ENCODE data around the gene INTS3. TPM values are rescaled to one million over a fixed set of nuclear protein-coding genes. Genes with fewer than 3 reads are reported as not detected.
A peak's percentile ranks its signal among the peaks of the same experiment; 100 is the strongest.

INTS3 gene
- total RNA-seq, 4 donors from 2014 or later = 35.9 to 70.1 (median 61.3) TPM

GRCh38 chr1:153750026-153750995 lies 22.5 kb downstream of the INTS3 start:
- DNase-seq = peak in 1 of 2 donors; percentile 73
- H3K27me3 ChIP-seq = no peaks in the 10 kb centered on the region
- peak overlapping the region; percentile 84 to 89 for H3K27ac ChIP-seq
- peaks cover 6 to 17% of the 10 kb centered on the region in 2 donors for H3K4me1 ChIP-seq
- intact Hi-C loops (cut with DNase I; ENCODE audit: low total_unique reads) = loop anchor here (5.0 kb wide), 1 partner anchor 68 kb away; no protein-coding TSS in a partner anchor
- TF ChIP-seq CTCF (IDR thresholded peaks at IDR 0.05) = no peak
- TF ChIP-seq POLR2A (IDR thresholded peaks at IDR 0.05) = no peak
- H3K9me3 ChIP-seq = no peaks in the 10 kb centered on the region
- no peaks in the 10 kb centered on the region for H3K36me3 ChIP-seq
- H3K4me3 ChIP-seq = no peak overlapping the region

GRCh38 chr1:153752072-153752471 lies 24.2 kb downstream of the INTS3 start:
- Histone ChIP-seq H3K9me3 (no peaks in the 10 kb centered on the region), H3K4me3 (no peak overlapping the region), H3K27ac (peak overlapping the region; percentile 84 to 89), H3K36me3 (no peaks in the 10 kb centered on the region), H3K4me1 (peaks cover 6 to 17% of the 10 kb centered on the region in 2 donors), H3K27me3 (no peaks in the 10 kb centered on the region)
- no peak for TF ChIP-seq CTCF (IDR thresholded peaks at IDR 0.05)
- TF ChIP-seq POLR2A (IDR thresholded peaks at IDR 0.05) = no peak
- DNase-seq = no peak
- intact Hi-C loops (cut with DNase I; ENCODE audit: low total_unique reads) = loop anchor here (5.0 kb wide), 1 partner anchor 70 kb away; no protein-coding TSS in a partner anchor

- H3K9me3 ChIP-seq = no peaks in the 10 kb centered on the region
- intact Hi-C loops (cut with DNase I; ENCODE audit: low total_unique reads) = loop anchor here (5.0 kb wide), 1 partner anchor 70 kb away; no protein-coding TSS in a partner anchor
- no peak overlapping the region for H3K4me3 ChIP-seq
- H3K4me1 ChIP-seq = peaks cover 6 to 17% of the 10 kb centered on the region in 2 donors
- H3K27me3 ChIP-seq = no peaks in the 10 kb centered on the region
- TF ChIP-seq CTCF (IDR thresholded peaks at IDR 0.05) (no peak), POLR2A (IDR thresholded peaks at IDR 0.05) (no peak)
- peak overlapping the region; percentile 84 to 89 for H3K27ac ChIP-seq
- DNase-seq = peak; percentile 91 to 93
- no peaks in the 10 kb centered on the region for H3K36me3 ChIP-seq
These were observed 24.8 kb downstream of the INTS3 start for GRCh38 chr1:153752571-153753195.

- Histone ChIP-seq H3K4me3 (no peak overlapping the region), H3K9me3 (no peaks in the 10 kb centered on the region), H3K36me3 (no peaks in the 10 kb centered on the region), H3K27ac (peak overlapping the region in 1 of 2 donors; percentile 84), H3K4me1 (peaks cover 6 to 13% of the 10 kb centered on the region in 2 donors), H3K27me3 (no peaks in the 10 kb centered on the region)
- no peak for TF ChIP-seq POLR2A (IDR thresholded peaks at IDR 0.05)
- no peak for TF ChIP-seq CTCF (IDR thresholded peaks at IDR 0.05)
- no peak for DNase-seq
- intact Hi-C loops (cut with DNase I; ENCODE audit: low total_unique reads) = loop anchor here (5.0 kb wide), 1 partner anchor 72 kb away; no protein-coding TSS in a partner anchor
These were observed 26.4 kb downstream of the INTS3 start for GRCh38 chr1:153754266-153754665.
